Measurements from ENCODE around the gene ZC3H12A.

The ZC3H12A gene

GRCh38 chr1:37478890-37479254 lies 4.5 kb downstream of the ZC3H12A start:
- DNase-seq (ENCODE audit: low read depth), result no peak

GRCh38 chr1:37479255-37480124 lies 5.1 kb downstream of the ZC3H12A start:
- DNase-seq (ENCODE audit: low read depth), result peak; percentile 76

DNA sequence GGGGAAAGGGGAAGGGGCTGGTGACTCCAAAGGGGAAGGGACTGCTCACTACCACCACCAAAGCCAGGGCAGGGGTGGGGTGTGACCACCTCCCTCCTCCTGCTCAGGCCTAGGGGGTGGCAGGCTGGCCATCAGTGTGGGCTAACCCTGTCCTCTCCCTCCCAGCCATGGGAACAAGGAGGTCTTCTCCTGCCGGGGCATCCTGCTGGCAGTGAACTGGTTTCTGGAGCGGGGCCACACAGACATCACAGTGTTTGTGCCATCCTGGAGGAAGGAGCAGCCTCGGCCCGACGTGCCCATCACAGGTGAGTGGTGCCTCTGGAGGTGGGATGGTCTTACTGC lies 5.7 kb downstream of the ZC3H12A start:
- no peak for DNase-seq (ENCODE audit: low read depth)

DNA sequence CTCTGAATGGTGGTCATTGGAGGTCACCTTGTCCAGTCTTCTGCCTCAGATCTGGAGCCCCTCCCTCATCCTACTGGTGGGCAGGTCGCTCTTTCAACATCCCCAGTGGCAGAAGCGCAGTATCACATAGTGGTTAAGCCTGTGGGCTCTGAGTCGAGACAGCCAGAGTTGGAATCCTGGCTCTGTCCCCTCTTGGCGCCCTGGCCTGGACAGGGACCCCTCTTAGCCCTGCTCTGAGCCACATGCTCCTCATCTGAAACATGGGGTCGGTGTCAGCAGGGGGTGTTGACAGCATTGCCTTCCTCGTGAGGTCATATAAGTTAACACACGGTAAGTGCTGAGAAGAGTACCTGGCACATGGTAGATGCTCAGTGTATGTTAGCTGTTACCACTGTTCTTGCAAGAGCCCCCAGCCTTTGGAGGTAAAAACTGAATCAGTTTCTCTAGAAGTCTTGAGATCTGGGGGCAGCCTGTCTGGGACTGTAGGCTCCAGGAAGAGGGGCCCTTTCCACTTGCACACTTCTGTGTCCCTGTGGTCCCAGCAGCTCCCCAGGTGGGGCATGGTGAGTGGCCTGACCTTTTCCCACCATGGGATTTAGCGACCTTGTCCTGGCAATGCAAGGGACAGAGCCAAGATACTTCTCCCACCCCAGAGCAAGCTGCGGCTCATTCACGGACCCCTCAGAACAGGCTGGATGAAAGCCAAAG lies 6.4 kb downstream of the ZC3H12A start:
- DNase-seq (ENCODE audit: low read depth), result no peak

GRCh38 chr1:37481289-37482003 lies 7.1 kb downstream of the ZC3H12A start:
- DNase-seq (ENCODE audit: low read depth), result no peak

GRCh38 chr1:37482004-37482785 lies 7.8 kb downstream of the ZC3H12A start:
- no peak for DNase-seq (ENCODE audit: low read depth)

- no peak for DNase-seq (ENCODE audit: low read depth)
Observed at GRCh38 chr1:37482796-37483744, 8.7 kb downstream of the ZC3H12A start.

DNA sequence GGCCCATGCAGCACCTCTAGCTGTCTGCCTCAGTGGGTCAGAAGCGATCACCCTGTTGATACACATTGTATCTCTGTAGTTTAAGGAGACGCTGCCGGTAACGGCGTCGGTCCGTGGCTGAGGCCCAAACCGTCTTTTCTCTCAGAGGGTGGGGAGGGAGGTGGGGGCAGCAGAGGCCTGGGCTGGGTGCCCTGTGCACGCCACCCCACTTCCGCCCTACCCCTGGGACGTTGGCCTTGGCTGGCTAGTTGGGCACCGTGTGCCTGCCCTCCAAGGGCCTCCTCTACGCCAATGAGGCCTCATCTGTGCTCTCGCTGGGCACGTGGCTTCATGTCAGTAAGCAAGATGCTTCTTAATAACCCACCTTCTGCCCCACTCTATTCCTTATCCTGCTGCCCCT lies 9.4 kb downstream of the ZC3H12A start:
- no peak for DNase-seq (ENCODE audit: low read depth)

GRCh38 chr1:37484325-37485051 lies 10.1 kb downstream of the ZC3H12A start:
- no peak for DNase-seq (ENCODE audit: low read depth)

- no peak for DNase-seq (ENCODE audit: low read depth)
Observed at GRCh38 chr1:37485902-37486679, 11.7 kb downstream of the ZC3H12A start.

DNA sequence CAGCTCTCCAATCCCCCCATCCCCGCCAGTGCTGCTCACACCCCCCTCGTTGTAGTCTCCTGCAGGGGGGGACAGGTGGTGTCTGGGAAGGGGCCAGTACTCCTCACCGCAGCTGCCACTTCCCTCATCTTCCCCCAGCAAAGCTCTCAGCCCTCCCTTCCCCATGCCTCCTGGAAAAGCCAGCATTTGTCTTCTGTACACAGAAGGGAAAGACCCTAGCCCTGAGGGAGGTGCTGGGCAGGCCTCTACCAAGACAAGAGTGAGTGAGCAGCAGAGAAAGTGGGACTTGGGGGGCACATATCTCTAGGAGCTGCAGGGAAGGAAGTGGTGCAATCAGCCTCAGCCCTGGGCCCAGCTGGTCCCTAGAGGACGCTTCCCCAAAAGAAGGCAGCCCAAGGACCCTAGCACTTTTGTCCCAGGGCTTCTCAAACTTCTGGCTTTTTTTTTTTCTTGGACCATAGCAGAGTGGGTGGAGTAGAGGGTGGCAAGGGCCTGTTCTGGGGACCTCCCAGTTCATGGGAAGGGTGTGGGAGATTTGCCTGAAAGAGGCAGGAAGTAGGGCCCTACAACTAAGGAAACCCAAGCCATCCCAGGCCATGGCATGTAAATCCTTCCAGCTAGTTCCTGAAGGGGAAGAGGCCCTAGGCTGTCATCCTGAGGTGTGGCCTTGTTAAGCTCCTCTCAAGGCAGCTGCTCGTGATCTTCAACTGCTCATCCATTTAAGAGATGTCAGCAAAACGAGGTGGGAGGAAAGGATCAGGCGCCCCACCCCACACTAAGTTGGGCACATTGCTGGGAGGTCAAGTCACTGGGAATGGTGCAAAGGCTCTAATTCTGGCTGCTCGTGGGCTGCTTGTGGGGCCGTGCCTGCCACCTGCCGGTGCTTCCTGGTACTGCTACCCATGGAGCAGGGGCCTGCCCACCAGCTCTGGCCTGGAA lies 12.6 kb downstream of the ZC3H12A start:
- peak; percentile 73 for DNase-seq (ENCODE audit: low read depth)

DNA sequence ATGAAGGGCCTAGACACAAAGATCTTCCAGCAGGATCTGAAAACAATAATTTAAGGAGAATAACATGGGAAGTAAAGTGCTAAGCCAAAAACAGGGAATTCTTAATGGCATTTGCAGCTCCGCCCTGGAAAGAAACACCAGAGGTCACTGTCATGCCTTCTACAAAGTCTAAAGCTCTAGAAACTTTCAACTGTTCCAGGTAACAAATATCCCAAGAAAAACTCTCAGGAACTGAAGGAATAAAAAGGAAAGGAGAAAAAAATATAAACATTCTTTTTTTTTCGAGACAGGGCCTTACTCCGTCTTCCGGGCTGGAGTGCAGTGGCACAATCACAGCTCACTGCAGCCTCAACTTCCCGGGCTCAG lies 13.2 kb downstream of the ZC3H12A start:
- no peak for DNase-seq (ENCODE audit: low read depth)

GRCh38 chr1:37493336-37494098 lies 19.1 kb downstream of the ZC3H12A start:
- no peak for DNase-seq (ENCODE audit: low read depth)

DNA sequence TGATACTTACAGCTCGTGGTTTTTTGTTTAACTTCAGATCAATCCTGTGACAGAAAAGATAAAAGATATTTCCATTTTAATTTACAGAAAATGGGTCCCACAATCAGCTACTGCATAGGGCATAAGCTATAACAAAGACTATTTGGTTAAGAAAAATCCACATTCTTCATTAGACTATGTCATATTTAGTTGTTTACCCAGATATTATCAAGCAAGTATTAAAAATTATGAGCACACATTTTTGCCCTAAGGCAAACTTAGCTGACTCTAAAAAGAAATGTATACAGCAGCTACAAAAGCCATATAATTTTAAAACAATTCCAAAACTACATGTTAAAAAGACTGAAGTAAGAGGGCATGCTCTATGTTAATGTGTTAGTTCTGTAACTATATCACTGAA lies 21.5 kb downstream of the ZC3H12A start:
- no peak for DNase-seq (ENCODE audit: low read depth)

- DNase-seq (ENCODE audit: low read depth), result no peak
Observed at GRCh38 chr1:37497832-37498231, 23.5 kb downstream of the ZC3H12A start.

DNA sequence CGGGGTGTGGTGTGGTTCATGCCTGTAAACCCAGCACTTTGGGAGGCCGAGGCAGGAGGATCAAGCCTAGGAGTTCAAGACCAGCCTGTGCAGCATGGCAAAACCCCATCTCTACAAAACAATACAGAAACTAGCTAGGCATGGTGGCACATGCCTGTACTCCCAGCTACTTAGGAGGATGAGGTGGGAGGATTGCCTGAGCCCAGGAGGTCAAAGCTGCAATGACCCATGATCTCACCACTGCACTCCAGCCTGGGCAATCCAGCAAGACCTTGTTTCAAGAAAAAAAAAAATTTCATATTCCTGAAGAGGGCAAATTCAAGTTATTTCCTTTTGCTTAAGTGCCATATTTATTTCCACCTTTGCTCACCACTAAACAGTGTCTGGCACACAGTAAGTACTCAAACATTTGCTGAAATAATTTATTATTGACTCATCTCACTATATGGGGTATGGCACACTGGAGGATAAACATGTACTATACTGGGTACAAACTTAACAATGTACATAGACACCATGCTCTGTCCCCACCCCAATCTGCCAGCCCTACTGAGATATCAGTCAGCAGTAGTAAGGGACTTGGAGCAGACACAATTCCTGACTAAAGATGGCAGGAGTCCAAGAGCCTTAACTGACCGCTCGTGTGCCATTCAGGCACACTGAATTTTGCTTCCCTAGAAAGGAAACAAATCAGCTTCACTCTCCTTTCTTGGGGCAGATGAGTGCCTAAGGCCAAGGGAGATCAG lies 24.7 kb downstream of the ZC3H12A start:
- DNase-seq (ENCODE audit: low read depth), result no peak

GRCh38 chr1:37501661-37502060 lies 27.3 kb downstream of the ZC3H12A start:
- DNase-seq (ENCODE audit: low read depth), result no peak

Data from stimulated activated CD8-positive, alpha-beta memory T cell treated with anti-CD3 and anti-CD28 coated beads, Interleukin-15, amount 100 ng/mL, for 1 hour (primary cell).